ENCODE data around the gene IL17RE. TPM values are rescaled to one million over a fixed set of nuclear protein-coding genes. Genes with fewer than 3 reads are reported as not detected.
"Not testable (repeated sequence)": the region's sequence is repeated elsewhere in the genome, so short reads cannot be mapped to it uniquely, and the experiment has no call there.

Gene IL17RE
- not detected for total RNA-seq

DNA sequence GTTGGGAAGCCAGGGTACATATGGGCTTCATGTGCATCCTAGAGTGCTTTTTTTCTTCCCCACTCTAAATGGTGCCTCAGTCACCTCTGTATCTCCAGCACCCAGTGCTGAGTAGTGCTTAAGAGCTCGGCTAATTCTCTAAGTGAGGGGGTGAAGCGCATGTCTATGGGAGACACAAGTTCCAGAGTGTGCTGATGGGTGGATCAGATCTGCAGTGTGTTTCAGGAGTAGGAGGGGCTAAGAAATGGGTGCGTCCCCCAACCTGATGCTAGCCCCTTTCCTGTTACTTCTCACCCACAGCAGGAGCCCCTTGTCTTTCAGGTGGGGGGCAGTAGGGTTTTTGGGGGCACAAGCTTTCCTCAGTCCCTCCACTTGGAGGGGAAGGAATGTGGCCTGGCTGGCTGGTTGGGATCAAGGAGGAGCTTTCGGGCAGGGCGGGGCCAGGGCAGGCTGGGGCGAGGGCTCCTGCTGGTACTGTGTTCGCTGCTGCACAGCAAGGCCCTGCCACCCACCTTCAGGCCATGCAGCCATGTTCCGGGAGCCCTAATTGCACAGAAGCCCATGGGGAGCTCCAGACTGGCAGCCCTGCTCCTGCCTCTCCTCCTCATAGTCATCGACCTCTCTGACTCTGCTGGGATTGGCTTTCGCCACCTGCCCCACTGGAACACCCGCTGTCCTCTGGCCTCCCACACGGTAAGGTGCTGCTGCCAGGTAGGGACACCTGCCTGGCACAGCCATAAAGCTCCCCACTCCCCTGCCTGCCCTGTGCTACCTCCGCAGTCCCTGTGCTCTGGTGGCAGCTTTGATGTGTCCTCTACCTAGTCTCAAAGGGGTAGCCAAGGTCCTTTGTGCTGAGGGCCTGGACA, at the start of gene IL17RE:
Gene IL17RE (plus strand): TSS at position 477 of the 866 bp plus-strand sequence. CDS start 85 bp downstream, at position 562.
- DNase-seq = no peak

- DNase-seq = not testable (repeated sequence)
These were observed 48.2 kb upstream of the IL17RE start for GRCh38 chr3:9854291-9854940.

- DNase-seq = no peak
These were observed 47.1 kb upstream of the IL17RE start for GRCh38 chr3:9855594-9855993.

DNA sequence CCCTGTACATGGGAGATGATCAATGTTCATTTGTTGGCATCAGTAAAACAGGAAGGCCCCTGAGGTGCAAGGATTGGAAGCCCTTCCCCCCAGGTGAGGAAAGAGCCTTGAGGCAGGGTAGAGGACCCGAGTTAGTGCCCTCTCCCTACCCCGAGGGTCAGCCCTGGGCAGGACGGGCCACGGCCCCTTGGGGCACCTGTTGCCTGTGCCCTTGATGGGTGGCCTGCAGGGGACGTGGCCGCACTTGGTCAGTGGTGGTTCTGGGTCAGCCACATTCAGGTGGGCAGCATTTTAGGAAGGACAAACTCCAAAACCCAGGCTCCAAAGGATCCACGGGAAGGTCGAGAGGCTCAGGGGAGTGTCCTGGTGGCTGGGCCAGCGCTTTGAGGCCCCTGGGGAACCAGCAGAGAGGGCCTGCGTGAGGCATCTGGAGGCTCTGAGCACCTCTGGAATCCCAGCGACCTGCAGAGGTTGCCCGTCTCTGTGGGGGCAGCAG, 43.1 kb upstream of the IL17RE start:
- DNase-seq = no peak

GRCh38 chr3:9861201-9861600, 41.4 kb upstream of the IL17RE start:
- DNase-seq = no peak

DNA sequence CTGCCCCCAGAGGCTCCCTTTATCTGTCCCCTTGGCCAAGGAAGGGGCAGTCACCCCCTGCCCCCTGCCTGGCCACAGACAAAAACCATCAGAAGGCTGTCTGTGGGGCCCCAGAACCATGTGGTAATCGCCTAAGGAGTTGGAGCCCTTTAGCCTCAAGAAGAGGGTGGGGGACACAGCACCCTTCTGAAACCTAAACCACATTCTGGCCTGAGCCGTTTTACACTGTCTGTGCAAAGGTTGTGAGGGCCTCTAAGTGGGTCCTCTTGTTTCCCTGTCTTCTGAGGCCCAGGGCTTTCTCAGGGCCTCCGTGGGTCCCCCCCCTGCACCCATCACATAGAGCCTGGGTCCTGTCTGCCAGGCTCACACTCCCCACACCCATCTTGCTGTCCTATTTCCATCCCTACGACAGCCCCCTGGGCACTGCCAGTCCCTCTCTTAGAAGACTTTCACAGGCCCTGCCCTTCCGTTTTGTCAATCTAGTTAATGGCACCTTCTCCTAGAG, 41.0 kb upstream of the IL17RE start:
- no peak for DNase-seq

- DNase-seq = no peak
These were observed 40.1 kb upstream of the IL17RE start for GRCh38 chr3:9862391-9863057.

GRCh38 chr3:9863058-9863772, 39.4 kb upstream of the IL17RE start:
- DNase-seq = no peak

DNA sequence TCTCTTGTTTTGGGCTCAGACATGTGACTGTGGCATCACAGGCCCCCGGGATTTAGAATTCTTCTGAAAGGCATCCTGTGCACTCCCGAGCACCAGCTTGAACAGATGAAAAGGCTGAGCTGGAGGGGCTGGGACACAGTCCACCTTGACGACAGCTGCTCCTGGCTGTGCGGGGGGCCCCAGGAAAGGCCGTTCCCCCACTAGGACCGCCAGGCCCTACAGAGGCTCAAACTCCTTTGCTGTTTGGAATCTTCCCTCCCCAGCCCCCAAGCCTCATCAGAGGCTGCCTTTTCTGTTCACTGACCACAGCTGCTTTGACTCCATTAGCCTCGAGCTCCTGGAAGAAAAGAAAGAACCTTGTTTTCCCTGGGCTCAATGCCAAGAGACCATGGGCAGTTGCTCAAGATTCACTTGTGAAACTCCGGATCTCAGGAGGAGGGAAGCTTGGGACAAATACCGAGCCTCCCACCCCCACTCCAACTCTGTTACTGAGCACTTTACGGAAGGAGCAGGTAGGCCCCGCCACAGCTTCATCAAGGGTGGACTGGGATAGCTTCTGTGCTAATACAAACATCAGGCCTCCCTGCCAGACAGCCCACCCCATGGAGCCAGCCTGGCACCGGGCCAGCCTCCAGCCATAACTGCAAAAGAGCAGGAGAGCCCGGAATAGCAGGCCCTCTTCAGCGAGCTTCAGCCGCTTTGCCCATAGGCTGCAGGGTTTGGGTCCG, 38.3 kb upstream of the IL17RE start:
- DNase-seq = no peak

GRCh38 chr3:9865125-9865637, 37.5 kb upstream of the IL17RE start:
- DNase-seq = not testable (repeated sequence)

DNA sequence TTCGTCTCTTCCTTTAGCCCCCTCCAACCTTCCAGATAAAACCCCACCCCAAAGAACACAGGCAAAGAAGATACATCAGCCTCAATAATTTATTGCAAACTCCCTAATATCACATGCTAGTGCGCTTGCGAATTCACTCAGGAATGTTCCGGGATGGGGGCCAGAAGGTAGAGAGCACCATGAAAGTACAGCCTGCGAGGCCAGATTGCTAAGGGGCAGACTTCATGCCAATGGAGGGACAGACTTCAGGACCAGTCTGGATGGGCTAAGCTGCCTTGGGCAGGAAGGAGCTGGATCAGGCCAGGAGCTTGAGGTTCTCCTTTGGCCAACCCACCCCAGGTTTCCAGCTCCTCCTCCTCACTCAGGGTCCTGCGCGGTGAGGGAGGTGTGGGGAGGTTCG, 36.0 kb upstream of the IL17RE start:
- no peak for DNase-seq

DNA sequence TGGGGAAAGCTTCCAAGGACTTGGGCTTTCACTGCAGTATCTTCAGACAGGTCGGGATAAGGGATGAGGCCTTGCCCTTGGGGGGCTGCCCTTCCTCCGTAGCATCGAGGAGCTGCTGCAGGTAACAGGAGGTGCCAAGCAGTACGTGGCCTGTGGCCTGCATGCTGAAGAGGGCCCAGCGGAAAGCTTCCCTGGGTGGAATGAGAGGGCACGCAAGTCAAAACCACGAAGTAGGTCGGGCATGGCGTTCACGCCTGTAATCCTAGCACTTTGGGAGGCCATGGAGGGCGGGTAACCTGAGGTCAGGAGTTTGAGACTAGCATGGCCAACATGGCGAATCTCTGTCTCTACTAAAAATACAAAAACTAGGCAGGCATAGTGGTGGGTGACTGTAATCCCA, 35.5 kb upstream of the IL17RE start:
- no peak for DNase-seq

DNA sequence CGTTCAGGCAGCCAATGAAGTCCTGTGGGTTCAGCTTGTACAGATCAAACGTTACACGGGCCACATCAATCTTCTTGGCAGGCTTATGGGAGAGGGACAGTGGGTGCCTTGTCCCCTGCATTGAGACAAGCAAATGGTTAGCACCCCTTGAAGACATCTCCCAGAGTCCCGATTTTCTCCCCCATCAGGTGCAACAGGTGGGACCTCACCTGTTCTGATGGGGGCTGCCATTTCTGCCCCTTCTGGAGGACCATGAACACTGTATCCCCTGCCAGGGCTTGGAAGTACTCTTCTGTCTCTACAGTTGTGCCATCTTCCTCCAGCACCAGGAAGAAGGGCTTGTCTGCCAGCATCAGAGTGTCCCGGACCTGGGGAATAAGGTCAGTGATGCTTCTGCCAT, 32.7 kb upstream of the IL17RE start:
- DNase-seq = no peak

DNA sequence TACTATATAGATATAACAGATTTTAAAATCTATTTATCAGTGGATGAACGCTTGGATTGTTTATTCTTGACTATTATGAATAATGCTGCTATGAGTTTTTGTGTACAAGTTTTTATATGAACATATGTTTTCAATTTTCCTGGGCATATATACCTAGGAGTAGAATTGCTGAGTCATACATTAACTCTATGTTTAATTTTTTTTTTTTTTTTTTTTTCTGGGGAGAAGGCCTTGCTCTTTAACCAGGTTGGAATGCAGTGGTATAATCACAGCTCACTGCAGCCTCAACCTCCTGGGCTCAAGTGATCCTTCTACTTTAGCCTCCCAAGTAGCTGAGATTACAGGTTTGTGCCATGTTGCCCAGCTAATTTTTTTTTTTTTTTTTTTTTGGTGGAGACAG, 31.7 kb upstream of the IL17RE start:
- no peak for DNase-seq

DNA sequence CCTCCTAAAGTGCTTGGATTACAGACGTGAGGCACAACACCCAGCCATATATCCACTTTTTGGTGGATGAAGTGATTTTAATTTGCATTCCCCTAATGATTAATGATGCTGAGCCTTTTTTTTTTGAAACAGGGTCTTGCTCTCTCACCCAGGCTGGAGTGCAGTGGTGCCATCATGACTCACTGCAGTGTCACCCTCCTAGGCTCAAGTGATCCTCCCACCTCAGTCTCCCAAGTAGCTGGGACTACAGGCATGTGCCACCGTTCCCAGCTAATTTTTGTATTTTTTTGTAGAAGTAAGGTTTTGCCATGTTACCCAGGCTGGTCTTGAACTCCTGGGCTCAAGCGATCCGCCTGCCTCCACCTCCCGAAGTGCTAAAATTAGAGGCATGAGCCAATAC, 30.6 kb upstream of the IL17RE start:
- DNase-seq = not testable (repeated sequence)

DNA sequence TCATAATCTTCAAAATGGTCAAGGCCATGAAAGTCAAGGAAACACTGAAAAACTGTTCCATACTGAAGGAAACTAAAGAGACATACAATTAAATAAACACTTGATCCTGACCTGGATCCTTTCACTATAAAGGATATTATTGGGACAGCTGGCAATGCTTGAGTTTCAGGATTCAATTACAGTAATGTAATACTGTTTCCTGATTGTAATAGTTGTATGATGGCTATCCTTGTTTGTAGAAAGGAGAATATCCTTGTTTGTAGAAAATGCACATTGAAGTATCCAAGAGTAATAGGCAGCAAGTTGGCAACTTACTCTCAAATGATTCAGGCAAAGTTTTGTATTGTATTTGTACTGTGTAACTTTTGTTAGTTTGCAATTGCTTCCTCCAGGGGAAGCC, 27.2 kb upstream of the IL17RE start:
- DNase-seq = no peak

DNA sequence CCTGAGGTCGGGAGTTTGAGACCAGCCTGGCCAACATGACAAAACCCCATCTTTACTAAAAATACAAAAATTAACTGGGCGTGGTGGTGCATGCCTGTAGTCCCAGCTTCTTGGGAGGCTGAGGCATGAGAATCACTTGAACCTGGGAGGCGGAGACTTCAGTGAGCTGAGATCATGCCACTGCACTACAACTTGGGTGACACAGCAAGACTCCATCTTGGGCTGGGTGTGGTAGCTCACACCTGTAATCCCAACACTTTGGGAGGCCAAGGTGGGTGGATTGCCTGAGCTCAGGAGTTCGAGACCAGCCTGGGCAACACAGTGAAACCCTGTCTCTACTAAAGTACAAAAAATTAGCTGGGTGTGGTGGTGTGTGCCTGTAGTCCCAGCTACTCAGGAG, 26.4 kb upstream of the IL17RE start:
- not testable (repeated sequence) for DNase-seq

- no peak for DNase-seq
These were observed 25.7 kb upstream of the IL17RE start for GRCh38 chr3:9876991-9877390.

DNA sequence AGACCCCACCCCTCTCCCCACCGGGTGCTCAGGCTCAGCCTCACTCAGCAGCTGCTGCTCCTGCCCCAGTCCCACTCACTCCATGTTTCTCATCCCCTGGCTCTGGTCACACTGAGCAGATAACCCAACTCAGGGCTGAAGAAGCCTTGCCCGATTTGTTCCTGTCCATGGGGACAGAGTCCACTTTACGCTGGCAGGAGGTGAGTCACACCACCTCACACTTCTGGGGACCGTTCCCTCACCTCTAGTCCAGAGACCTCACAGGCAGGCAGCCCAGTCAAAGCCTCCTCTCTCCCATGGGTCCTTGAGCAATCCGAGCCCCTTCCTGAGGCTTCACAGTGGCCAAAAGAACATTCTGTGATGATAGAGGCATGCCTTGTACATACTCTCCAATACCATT, 23.9 kb upstream of the IL17RE start:
- no peak for DNase-seq

DNA sequence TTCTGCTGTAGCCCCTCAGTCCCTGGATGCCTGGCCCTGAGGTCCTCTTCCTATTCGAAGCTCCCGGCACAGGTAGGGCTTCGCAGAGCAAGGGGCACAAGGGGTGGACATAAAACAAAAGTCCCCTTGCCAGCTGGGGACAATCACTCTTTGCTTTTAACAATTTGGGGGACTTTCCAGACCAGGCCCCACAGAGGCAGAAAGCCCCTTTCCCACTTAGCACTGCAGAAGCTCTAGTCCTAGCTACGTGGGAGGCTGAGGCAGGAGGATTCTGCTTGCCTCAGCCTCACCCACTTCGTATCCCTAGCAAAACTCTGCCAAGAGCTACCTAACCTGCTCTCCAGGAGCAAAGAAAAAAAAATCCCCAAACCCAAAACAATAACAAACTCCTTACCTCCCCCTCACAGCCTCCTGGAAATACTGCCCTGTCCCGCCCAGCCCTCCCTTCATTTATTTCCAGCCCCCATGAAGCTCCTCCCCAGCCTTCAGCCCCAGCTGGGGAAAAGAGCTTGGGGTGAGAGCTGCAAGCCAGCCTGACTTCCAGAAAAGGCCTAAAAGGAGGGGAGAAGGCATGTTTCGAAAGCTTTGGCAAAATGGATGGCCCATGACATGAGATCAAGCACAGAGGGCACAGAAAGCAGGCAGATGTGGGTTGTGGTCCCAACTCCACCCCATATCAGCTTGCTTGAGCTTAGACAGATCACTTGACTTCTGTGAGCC, 22.7 kb upstream of the IL17RE start, which contains the start of gene CIDEC:
Gene CIDEC (minus strand): TSS at position 424 of the 720 bp plus-strand sequence. CDS start 1,767 bp downstream, outside the sequence.
- no peak for DNase-seq

GRCh38 chr3:9881441-9881840, 21.2 kb upstream of the IL17RE start:
- DNase-seq = no peak
